Keratinocyte (primary cell): ENCODE measurements around the gene FAM124A. TPM values are rescaled to one million over a fixed set of nuclear protein-coding genes. Genes with fewer than 3 reads are reported as not detected.

Source experiments
- DNase-seq: peaks from one replicate; pipeline ENCODE4 v3.0.0-alpha.2; 2011; ENCODE audit warnings: low read depth, missing footprints, low spot score
- FAIRE-seq: peaks from 2 replicates; lab custom pipeline; 2011; peaks lifted over from hg19 to GRCh38; lab: Jason Lieb, UNC
- H2AFZ ChIP-seq: 2 replicates; pipeline ENCODE4 v1.6.0; 2012; ENCODE audit warnings: low read length, control low read depth, inconsistent platforms; ENCODE audit not compliant: control insufficient read depth
- H3K27ac ChIP-seq: 2 replicates; pipeline ENCODE4 v1.5.1; 2011; ENCODE audit warnings: low read length; ENCODE audit not compliant: control insufficient read depth, insufficient read depth
- H3K27me3 ChIP-seq: 3 replicates; pipeline ENCODE4 v1.6.0; 2011; ENCODE audit warnings: low read length; ENCODE audit not compliant: control insufficient read depth, insufficient read depth; ENCODE audit errors: extremely low read depth
- H3K36me3 ChIP-seq, 2 experiments: 2 replicates in 1 of 2; 3 replicates in 1 of 2; pipeline ENCODE4 v1.5.1; 2011; ENCODE audit warnings: low read length in 2 of 2, mild to moderate bottlenecking in 1 of 2; ENCODE audit not compliant: control insufficient read depth in 2 of 2, insufficient read depth in 2 of 2; ENCODE audit errors: extremely low read depth in 1 of 2
- H3K4me1 ChIP-seq: 3 replicates; pipeline ENCODE4 v1.5.1; 2011; ENCODE audit warnings: low read length; ENCODE audit not compliant: control insufficient read depth, insufficient read depth; ENCODE audit errors: extremely low read depth
- H3K4me2 ChIP-seq: 3 replicates; pipeline ENCODE4 v1.6.0; 2011; ENCODE audit warnings: low read depth, low read length; ENCODE audit not compliant: control insufficient read depth, insufficient read depth; ENCODE audit errors: extremely low read depth
- H3K4me3 ChIP-seq, 3 experiments: fragments of 200-600 bp in 1 of 3; sonication (generic) in 1 of 3; 2 replicates in 2 of 3; 3 replicates in 1 of 3; pipeline ENCODE4 v1.5.1; 2011 to 2016; ENCODE audit warnings: low read length in 3 of 3, mild to moderate bottlenecking in 3 of 3, control low read depth in 2 of 3, inconsistent platforms in 1 of 3, low read depth in 1 of 3, mixed read lengths in 1 of 3, mixed run types in 1 of 3, moderate library complexity in 1 of 3; ENCODE audit not compliant: control insufficient read depth in 2 of 3, insufficient read depth in 2 of 3; ENCODE audit errors: extremely low read depth in 1 of 3
- H3K79me2 ChIP-seq: 2 replicates; pipeline ENCODE4 v1.6.0; 2012; ENCODE audit warnings: low read length; ENCODE audit not compliant: control insufficient read depth, insufficient read depth
- H3K9ac ChIP-seq: 3 replicates; pipeline ENCODE4 v1.6.0; 2011; ENCODE audit warnings: low read length; ENCODE audit not compliant: control insufficient read depth, insufficient read depth; ENCODE audit errors: extremely low read depth
- H3K9me1 ChIP-seq: 3 replicates; pipeline ENCODE4 v1.6.0; 2011; ENCODE audit warnings: low read length; ENCODE audit not compliant: control insufficient read depth, insufficient read depth; ENCODE audit errors: extremely low read depth
- H3K9me3 ChIP-seq: 2 replicates; pipeline ENCODE4 v1.5.1; 2012; ENCODE audit warnings: low read depth, low read length; ENCODE audit not compliant: control insufficient read depth
- H4K20me1 ChIP-seq: 3 replicates; pipeline ENCODE4 v1.6.0; 2011; ENCODE audit warnings: low read length; ENCODE audit not compliant: control insufficient read depth, insufficient read depth; ENCODE audit errors: extremely low read depth
- CTCF ChIP-seq, 3 experiments: IDR thresholded peaks in 1 of 3; conservative IDR thresholded peaks in 1 of 3; optimal IDR thresholded peaks in 1 of 3; 2 replicates in 2 of 3; 3 replicates in 1 of 3; pipeline versions ENCODE3 to v1.5.1; 2011; ENCODE audit warnings: low read length in 3 of 3, mild to moderate bottlenecking in 3 of 3, moderate library complexity in 2 of 3, control low read depth in 1 of 3, inconsistent platforms in 1 of 3; ENCODE audit not compliant: insufficient read depth in 2 of 3; ENCODE audit errors: extremely low read depth in 1 of 3
- EZH2 ChIP-seq: IDR thresholded peaks from one replicate; pipeline ENCODE4 v1.6.1; 2012; ENCODE audit warnings: inconsistent platforms, mild to moderate bottlenecking, low read length, moderate library complexity
- dilution Hi-C: fragments of 300-500 bp; cut with MboI; formaldehyde crosslinking; loops from one replicate; pipeline ENCODE4 v1.7.0; 2020; ENCODE audit warnings: low sequenced_read_pairs; ENCODE audit not compliant: extremely low pct_ligation_motif_present
- polyA plus RNA-seq, 5 experiments: library from polyadenylated mRNA; depleted of rRNA in 3 of 5; stranded (reverse) in 3 of 5; stranded (forward) in 1 of 5; unstranded in 1 of 5; fragments of >200 nt; gene quantifications; 1 replicate in 1 of 5; 2 replicates in 3 of 5; 3 replicates in 1 of 5; pipeline versions ENCODE4 v1.2.1 to v1.2.3, GENCODE V29; 2011 to 2012; ENCODE audit warnings: missing spikeins in 2 of 5, low read depth in 1 of 5, low replicate concordance in 1 of 5

Gene FAM124A
- polyA plus RNA-seq, 1 donor (not counting 4 experiments of a cell fraction or from before 2014, with no cell fraction given), result 0.05 TPM

GRCh38 chr13:51330791-51331190 lies 108.6 kb downstream of the FAM124A start:
- Histone ChIP-seq H3K9me1 (no peaks in the 10 kb centered on the region), H3K79me2 (no peaks in the 10 kb centered on the region), H3K9ac (no peak overlapping the region), H2AFZ (no peak overlapping the region), H4K20me1 (no peaks in the 10 kb centered on the region), H3K27me3 (no peaks in the 10 kb centered on the region), H3K36me3 (no peaks in the 10 kb centered on the region), H3K4me3 (no peak overlapping the region), H3K4me1 (no peaks in the 10 kb centered on the region), H3K9me3 (no peaks in the 10 kb centered on the region), H3K4me2 (no peak overlapping the region), H3K27ac (no peak overlapping the region)
- DNase-seq (no peak), FAIRE-seq (no peak)
- dilution Hi-C loops, result no loop called here
- TF ChIP-seq CTCF (optimal IDR thresholded peaks at IDR 0.05 in 1 of 3, IDR thresholded peaks at IDR 0.05 in 1 of 3, conservative IDR thresholded peaks at IDR 0.05 in 1 of 3; ENCODE audit: extremely low read depth in 1 of 3, insufficient read depth in 2 of 3, low read length in 3 of 3) (no peak), EZH2 (no peak)

- Histone ChIP-seq H3K4me3 (no peak overlapping the region), H3K27me3 (no peaks in the 10 kb centered on the region), H3K4me1 (no peaks in the 10 kb centered on the region), H3K9me1 (no peaks in the 10 kb centered on the region), H3K79me2 (no peaks in the 10 kb centered on the region), H3K9ac (no peak overlapping the region), H3K36me3 (no peaks in the 10 kb centered on the region), H3K4me2 (no peak overlapping the region), H4K20me1 (no peaks in the 10 kb centered on the region), H3K27ac (no peak overlapping the region), H2AFZ (no peak overlapping the region), H3K9me3 (no peaks in the 10 kb centered on the region)
- DNase-seq (no peak), FAIRE-seq (no peak)
- dilution Hi-C loops, result no loop called here
- TF ChIP-seq CTCF (optimal IDR thresholded peaks at IDR 0.05 in 1 of 3, IDR thresholded peaks at IDR 0.05 in 1 of 3, conservative IDR thresholded peaks at IDR 0.05 in 1 of 3; ENCODE audit: extremely low read depth in 1 of 3, insufficient read depth in 2 of 3, low read length in 3 of 3) (no peak), EZH2 (no peak)
Observed at GRCh38 chr13:51331354-51331861, 109.2 kb downstream of the FAM124A start.
